HG03159 (cell line): ENCODE results near the gene TCN2.
"Not testable (repeated sequence)": the region's sequence is repeated elsewhere in the genome, so short reads cannot be mapped to it uniquely, and the experiment has no call there.

Experiments used
- ATAC-seq: cut with Tn5 transposase; IDR thresholded peaks from one replicate; pipeline ENCODE4 v1.9.1; 2021; ENCODE audit warnings: mild to moderate bottlenecking, moderate library complexity; ENCODE audit not compliant: unreplicated experiment

TCN2 gene

DNA sequence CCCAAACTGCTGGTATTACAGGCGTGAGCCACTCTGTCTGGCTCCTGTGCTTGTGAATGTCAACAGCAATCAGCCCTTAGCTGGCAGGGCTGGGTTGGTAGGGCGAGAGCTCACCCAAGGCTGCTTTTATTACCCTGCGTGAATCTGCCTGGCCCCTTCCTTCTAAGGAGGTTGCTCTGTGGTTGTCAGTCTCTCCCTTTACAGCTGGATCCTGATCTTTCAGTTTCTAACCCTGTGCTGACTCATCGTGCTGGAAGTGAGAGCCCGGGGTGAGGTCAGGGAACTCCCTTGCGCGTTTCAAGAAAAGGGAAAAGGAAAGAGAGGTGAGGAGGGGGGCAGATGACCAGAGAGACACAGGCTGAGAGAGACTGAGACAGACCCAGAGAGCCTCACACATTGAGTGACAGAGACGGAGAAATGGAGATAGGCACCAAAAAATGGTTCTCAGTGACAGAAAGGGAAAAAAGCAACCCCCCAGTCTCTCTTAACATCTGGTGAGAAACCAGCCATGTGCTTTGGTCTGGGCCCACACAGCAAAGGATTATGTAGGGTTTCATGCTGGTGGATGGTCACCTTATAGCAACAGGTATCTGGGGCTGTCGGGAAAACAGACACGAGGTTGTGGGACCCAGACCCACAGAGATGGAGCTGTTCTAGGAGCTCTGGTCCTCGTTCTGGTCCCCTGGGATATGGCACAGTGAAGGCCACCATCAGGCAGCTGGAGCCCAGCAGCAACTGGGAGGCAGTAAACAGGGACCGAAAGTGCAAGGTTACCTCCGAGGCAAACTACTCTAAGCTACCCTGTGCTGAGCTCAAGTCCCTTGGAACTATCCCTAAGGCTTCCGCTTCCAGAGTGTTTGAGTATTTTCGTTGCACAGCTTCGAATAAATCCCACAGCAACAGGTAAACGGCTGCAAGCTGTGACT is 2.5 kb downstream of the TCN2 start:
- ATAC-seq, result no peak

DNA sequence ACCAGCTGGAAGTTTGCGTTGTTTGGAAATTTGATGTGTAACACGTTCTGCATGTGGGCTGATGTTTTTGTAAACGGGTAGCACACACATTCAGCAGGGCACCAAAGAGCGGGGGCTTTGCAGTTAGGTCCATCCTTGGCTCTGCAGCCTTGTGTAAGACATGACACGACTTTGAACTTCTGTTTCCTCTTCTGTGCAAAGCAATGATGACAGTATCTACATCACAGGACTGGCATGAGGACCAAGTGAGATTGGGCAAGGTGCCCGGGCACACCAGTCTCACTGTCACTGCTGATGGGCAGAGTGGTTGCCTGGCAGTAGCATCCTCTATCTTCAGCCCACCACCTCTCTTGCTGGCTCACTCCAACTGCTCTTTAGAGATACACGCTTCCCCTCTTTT is 3.3 kb downstream of the TCN2 start:
- ATAC-seq, result no peak

DNA sequence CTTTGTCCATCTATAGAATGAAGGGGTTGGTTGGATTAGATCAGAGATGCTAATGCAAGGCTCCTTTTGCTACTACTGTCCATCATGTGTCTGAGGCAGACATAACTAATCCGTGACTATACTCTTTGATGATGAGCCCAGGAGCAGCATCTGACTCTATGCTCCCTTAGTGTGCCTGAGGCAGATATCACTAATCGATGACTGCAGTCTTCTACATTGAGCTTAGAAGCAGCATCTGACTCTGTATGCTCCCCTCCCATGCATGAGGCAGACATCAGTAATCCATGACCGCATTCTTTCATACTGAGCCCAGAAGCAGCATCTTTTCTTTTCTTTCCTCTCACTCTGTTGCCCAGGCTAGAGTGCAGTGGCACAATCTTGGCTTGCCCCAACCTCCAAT is 4.2 kb downstream of the TCN2 start:
- no peak for ATAC-seq

DNA sequence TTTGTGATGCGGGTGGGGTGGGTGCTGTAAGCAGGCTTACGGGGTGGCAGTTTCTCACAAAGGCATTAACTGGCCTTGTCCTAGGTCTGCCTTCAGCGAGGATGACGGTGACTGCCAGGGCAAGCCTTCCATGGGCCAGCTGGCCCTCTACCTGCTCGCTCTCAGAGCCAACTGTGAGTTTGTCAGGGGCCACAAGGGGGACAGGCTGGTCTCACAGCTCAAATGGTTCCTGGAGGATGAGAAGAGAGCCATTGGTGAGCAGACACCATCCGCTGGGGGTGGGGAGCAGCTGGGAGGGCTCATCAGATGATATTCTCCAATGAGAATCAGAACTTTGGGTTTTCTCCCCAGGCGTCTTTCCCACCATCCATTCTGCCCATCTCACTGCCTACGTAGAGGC is 5.8 kb downstream of the TCN2 start:
- no peak for ATAC-seq

DNA sequence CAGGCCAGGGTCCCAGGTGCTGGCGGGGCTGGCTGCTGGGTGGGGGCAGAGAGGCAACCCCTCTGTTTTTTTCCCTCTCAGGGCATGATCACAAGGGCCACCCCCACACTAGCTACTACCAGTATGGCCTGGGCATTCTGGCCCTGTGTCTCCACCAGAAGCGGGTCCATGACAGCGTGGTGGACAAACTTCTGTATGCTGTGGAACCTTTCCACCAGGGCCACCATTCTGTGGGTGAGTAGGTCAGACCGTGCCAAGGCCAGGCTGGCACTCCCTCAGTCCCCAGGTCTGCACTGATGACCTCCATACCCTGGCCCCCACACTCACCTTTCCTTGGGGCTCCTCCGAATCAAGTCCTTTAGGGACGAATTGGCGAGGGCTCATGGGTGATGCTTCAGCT is 7.3 kb downstream of the TCN2 start:
- ATAC-seq, result no peak

DNA sequence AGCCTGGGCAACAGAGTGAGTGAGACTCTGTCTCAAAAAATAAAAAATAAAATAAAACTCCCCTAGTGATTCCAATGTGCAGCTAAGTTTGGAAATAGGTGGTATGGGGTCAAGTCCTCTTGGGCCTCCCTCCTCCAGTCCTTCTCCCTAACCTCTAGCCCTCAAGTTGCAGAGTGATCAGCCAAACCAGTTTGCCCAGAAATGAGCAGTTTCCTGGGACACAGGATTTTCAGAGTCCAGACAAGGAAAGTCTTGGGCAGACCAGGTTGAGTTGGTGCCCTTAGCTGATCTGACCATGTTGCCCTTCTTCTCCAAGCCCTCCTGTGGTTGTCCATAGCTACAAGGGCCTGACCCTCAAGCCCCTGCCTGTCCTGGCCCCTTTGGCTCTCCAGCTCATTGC is 7.9 kb downstream of the TCN2 start:
- ATAC-seq, result no peak

DNA sequence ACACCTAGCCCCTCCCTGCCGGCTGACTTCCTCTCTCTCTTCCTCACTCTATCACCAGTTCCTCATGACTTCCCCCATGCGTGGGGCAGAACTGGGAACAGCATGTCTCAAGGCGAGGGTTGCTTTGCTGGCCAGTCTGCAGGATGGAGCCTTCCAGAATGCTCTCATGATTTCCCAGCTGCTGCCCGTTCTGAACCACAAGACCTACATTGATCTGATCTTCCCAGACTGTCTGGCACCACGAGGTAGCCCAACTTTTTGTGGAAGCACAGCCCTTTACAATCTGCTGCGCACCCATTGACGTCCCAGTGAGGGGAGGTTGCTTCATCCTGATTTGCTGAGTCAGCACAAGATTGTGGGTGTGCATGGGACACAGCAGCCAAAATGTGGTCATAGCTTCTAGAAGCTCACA is 8.6 kb downstream of the TCN2 start:
- no peak for ATAC-seq

DNA sequence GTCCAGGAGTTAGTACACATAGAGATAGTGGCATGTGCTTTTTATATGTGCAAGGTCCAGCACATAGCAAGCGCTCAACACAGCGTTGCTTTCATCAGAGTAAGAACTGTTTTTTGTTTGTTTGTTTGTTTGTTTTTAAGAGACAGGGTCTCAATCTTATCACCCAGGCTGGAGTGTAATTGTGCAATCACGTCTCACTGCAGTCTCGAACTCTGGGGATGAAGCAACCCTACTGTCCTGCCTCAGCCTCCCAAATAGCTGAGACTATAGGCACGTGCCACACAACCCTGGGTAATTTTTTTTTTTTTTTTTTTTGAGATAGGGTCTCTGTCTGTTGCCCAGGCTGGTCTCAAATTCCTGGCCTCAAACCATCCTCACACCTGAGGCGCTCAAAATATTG is 10.8 kb downstream of the TCN2 start:
- no peak for ATAC-seq

DNA sequence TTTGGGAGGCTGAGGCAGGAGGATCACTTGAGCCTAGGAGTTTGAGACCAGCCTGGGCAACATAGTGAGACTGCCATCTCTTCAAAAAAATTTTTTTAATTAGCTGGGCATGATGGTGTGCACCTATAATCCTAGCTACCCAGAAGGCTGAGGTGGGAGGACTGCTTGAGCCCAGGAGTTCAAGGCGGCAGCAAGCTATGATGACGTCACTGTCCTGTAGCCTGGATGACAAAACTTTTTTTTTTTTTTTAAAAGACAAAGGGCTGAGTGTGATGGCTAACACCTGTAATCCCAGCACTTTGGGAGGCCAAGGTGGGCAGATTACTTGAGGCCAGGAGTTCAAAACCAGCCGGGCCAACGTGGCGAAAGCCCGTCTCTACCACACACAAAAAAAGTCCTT is 12.9 kb downstream of the TCN2 start:
- not testable (repeated sequence) for ATAC-seq

DNA sequence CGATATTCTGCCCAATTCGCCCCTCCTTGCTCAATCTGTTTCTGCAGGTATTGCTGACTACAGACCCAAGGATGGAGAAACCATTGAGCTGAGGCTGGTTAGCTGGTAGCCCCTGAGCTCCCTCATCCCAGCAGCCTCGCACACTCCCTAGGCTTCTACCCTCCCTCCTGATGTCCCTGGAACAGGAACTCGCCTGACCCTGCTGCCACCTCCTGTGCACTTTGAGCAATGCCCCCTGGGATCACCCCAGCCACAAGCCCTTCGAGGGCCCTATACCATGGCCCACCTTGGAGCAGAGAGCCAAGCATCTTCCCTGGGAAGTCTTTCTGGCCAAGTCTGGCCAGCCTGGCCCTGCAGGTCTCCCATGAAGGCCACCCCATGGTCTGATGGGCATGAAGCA is 19.4 kb downstream of the TCN2 start:
- no peak for ATAC-seq

DNA sequence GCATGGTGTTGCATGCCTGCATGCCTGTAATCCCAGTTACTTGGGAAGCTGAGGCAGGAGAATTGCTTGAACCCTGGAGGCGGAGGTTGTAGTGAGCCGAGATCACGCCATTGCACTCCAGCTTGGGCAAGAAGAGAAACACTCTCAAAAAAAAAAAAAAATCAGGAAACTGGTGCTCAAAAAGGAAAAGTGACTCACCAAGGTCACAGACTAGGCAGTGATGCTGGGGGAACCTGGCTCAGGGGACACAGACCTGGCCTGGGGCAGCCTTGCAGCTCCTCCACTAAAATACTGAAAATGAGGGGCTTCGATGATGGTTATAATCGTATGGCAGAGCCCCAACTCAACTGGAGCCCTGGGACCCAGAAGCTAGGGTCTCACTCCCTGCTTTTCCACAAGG is 20.5 kb downstream of the TCN2 start:
- no peak for ATAC-seq

DNA sequence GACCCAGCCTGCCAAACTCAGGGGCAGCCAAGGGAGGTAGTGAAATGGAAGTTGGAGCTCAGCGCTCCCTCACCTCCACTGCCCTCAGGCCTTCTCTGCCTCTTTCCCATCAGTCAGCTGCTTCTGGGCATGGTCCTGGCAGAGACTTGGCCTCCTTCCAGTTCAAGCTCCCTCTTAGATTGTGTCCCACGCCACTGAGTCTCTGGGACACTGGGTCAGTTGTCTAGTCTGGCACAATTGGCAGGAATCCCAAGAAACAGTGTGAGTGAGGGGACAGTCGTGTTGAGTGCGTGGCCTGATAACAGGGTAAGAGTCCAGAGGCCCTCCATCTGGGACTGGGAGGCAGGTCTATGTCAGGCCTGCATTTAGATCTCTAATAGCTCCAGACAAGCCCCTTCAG is 21.5 kb downstream of the TCN2 start:
- ATAC-seq, result no peak

DNA sequence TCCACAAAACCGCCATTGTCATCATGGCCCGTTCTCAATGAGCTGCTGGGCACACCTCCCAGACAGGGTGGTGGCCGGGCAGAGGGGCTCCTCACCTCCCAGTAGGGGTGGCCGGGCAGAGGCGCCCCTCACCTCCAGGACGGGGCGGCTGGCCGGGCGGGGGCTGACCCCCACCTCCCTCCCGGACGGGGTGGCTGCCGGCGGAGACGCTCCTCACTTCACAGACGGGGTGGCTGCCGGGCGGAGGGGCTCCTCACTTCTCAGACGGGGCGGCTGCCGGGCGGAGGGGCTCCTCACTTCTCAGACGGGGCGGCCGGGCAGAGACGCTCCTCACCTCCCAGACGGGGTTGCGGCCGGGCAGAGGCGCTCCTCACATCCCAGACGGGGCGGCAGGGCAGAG is 24.5 kb downstream of the TCN2 start:
- ATAC-seq, result not testable (repeated sequence)

DNA sequence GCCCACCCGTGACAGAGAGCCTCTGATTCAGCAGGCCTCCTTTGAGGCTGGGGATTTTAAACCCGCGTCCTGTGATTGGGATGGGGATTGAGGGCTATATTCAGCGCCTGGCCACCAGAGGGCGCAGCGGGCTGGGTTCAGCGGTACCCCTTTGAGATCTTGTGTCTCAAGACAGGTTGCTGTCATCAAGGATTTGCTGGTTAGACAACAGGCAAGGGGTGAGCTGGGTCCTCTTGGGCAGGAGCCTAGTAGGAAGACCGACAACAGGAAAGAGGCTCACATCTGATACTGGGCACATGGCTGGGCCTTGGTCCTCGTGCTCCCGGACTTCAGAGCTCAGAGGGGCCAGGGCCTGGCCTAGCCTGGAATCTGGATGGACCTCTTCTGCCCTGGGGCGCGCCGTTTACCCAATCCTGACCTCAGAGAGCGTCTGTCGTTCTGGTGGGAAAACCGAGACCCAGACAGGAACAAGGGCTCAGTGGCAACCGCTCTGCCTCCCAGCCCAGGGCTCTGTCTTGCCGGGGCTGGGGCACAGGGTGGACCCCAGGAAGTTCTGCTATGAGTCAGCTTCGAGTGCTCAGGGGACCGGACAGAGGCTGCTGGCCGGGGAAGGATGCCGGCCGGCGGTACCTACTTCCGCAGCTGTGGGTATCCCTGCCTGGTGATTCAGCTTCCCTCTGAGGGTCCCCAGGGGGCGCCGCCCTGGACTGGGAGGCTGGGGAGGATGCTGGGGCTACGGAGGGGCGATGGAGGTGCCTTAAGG is 27.7 kb downstream of the TCN2 start:
- peak; percentile 46 for ATAC-seq

DNA sequence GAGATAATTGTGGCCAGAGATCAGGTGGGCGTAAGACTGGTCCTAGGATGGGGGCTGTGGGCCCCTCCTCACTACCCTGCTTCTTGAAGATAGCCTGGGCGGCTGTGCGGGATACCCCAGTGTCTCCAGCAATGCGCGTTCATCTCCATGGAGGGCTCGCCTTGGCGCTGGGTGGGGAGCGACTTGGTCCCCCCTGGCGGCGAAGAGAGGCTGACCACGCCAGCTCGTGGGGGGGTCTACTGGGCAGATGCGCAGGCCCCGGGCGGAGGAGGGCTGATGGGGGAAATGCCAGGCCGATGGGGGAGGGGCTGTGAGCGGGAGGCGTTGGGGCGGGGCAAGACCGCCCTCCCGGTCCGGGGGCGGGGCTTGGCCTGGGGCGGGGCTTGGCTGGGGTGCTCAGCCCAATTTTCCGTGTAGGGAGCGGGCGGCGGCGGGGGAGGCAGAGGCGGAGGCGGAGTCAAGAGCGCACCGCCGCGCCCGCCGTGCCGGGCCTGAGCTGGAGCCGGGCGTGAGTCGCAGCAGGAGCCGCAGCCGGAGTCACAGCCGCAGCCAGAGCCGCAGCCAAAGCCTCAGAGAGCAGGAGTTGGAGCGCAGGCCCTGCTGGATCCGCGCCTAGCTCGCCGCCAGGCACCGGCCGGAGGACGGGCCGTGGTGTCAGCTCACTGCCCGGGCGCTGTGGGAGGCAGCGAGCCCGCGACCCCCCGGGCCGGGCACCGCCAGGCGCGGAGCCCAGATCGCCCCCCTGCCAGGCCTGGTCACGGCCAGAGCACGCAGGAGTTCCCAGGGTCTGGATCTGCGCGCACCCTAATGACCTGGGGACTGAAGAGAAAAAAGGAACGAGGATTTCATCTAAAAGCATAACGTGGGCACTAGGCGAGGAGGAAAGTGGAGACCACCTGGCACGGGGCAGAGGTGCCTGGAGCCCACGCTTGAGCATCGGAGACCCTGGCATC is 28.6 kb downstream of the TCN2 start, which contains the start of gene SLC35E4:
SLC35E4 (plus strand) TSS at position 509 of the 953 bp plus-strand sequence. CDS start 670 bp downstream, outside the sequence.
- peak; percentile 44 for ATAC-seq

DNA sequence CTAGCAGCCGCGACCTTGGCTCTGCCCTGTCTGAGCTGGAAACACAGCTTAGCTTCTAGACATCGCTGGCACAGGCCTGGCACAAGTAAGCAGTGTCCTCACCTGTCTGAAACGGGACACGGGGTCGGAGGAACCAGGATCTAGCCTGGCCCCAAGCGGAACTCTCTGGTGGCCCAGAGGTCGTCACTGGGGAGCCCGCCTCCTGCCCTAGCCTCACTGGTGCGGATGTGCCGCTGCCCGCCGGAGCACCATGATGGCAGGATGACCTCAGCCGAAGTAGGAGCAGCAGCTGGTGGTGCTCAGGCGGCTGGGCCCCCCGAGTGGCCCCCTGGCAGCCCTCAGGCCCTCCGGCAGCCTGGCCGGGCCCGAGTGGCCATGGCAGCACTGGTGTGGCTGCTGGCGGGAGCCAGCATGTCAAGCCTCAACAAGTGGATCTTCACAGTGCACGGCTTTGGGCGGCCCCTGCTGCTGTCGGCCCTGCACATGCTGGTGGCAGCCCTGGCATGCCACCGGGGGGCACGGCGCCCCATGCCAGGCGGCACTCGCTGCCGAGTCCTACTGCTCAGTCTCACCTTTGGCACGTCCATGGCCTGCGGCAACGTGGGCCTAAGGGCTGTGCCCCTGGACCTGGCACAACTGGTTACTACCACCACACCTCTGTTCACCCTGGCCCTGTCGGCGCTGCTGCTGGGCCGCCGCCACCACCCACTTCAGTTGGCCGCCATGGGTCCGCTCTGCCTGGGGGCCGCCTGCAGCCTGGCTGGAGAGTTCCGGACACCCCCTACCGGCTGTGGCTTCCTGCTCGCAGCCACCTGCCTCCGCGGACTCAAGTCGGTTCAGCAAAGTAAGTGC is 29.5 kb downstream of the TCN2 start:
- no peak for ATAC-seq

DNA sequence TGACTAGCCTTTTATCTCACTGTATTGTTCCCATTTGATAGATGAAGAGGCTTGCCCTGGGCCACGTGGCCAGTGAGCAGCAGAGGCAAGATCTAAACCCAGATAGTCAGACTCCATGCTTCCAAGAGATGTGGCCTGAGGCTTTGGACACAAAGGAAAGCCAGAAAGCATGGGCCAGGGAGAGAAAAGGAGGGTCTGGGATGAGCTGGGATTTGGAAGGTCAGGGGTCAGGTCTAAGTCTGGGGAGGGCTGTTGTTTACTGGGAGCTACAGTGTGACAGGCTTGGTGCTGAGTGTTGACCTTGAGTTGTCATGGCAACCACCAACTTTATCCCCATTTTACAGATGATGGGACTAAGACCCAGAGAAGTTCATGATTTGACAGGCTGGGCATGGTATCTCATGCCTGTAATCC is 30.7 kb downstream of the TCN2 start:
- no peak for ATAC-seq

DNA sequence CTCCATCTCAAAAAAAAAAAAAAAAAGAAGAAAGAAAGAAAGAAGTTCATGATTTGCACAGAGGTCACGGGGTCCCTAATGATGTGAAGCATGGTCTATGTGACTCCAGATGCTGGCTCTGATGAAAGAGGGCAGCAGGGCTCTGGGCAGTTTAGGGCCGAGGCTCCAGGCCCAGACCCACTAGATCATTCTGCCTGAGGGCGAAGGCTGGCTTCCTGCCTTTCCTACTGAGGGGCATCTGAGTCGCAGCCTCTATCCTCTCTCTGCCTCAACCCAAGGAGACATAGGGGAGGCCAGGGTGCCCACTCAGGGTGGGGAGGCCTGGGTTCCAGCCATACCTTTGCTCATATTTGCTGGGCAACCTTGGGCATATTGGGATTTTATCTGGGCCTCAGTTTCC is 33.4 kb downstream of the TCN2 start:
- no peak for ATAC-seq

DNA sequence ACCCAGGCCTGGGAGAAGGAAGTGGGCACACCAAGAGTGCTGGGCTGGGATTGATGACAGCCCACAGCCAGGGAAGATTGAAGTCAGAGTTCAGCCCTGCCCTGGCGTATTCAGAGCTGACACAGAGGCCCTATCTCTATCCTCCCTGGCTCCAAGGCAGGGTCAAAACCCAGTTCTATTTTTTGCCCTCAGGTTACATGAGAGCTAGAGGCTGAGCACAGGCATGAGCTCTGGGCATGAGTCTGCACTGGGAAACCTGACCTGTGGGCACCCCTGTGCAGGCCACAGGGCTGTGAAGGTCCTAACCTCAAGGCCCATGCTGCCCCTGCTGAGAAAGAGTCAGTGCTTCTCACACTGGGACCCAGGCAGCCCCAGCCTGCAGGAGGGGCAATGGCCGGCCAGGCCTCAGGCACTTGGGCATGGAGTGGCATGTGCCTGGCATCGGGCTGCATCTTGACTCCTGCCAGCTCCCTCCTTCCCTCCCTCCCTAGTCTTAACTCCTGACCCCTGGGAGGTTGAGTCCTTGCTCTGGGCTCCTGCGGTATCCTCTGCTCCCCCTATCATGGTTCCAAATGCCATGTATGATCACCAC is 34.0 kb downstream of the TCN2 start:
- ATAC-seq, result no peak
